ENCODE results near the gene GABBR2.

The GABBR2 gene

GRCh38 chr9:98347642-98348041 is 361.1 kb downstream of the GABBR2 start:
- in situ Hi-C loops (cut with HindIII; ENCODE audit: low sequenced_read_pairs): no loop called here
- DNase-seq (ENCODE audit: low read depth): no peak
- TF ChIP-seq CTCF (IDR thresholded peaks at IDR 0.05; ENCODE audit: low read depth, low read length, missing control alignments): no peak
- no peak overlapping the region for H3K4me3 ChIP-seq (ENCODE audit: low read depth, low read length)

- no peak overlapping the region for H3K4me3 ChIP-seq (ENCODE audit: low read depth, low read length)
- in situ Hi-C loops (cut with HindIII; ENCODE audit: low sequenced_read_pairs): no loop called here
- TF ChIP-seq CTCF (IDR thresholded peaks at IDR 0.05; ENCODE audit: low read depth, low read length, missing control alignments): no peak
- DNase-seq (ENCODE audit: low read depth): no peak
These were observed 363.7 kb downstream of the GABBR2 start for GRCh38 chr9:98345011-98345410.

- no peak overlapping the region for H3K4me3 ChIP-seq (ENCODE audit: low read depth, low read length)
- no peak for TF ChIP-seq CTCF (IDR thresholded peaks at IDR 0.05; ENCODE audit: low read depth, low read length, missing control alignments)
- in situ Hi-C loops (cut with HindIII; ENCODE audit: low sequenced_read_pairs): no loop called here
- no peak for DNase-seq (ENCODE audit: low read depth)
These were observed 364.2 kb downstream of the GABBR2 start for GRCh38 chr9:98344581-98344980.

GRCh38 chr9:98342820-98343210 is 365.9 kb downstream of the GABBR2 start:
- no peak overlapping the region for H3K4me3 ChIP-seq (ENCODE audit: low read depth, low read length)
- TF ChIP-seq CTCF (IDR thresholded peaks at IDR 0.05; ENCODE audit: low read depth, low read length, missing control alignments): no peak
- DNase-seq (ENCODE audit: low read depth): no peak
- in situ Hi-C loops (cut with HindIII; ENCODE audit: low sequenced_read_pairs): no loop called here

GRCh38 chr9:98342098-98342819 is 366.5 kb downstream of the GABBR2 start:
- no peak overlapping the region for H3K4me3 ChIP-seq (ENCODE audit: low read depth, low read length)
- DNase-seq (ENCODE audit: low read depth): no peak
- no peak for TF ChIP-seq CTCF (IDR thresholded peaks at IDR 0.05; ENCODE audit: low read depth, low read length, missing control alignments)
- in situ Hi-C loops (cut with HindIII; ENCODE audit: low sequenced_read_pairs): no loop called here

- H3K4me3 ChIP-seq (ENCODE audit: low read depth, low read length): no peak overlapping the region
- no peak for TF ChIP-seq CTCF (IDR thresholded peaks at IDR 0.05; ENCODE audit: low read depth, low read length, missing control alignments)
- DNase-seq (ENCODE audit: low read depth): no peak
- in situ Hi-C loops (cut with HindIII; ENCODE audit: low sequenced_read_pairs): no loop called here
These were observed 367.3 kb downstream of the GABBR2 start for GRCh38 chr9:98341157-98342097.
